ENCODE data around the gene ZNF785.
"Not testable (repeated sequence)": the region's sequence is repeated elsewhere in the genome, so short reads cannot be mapped to it uniquely, and the experiment has no call there.

The ZNF785 gene

GRCh38 chr16:30609002-30609925 lies 23.8 kb upstream of the ZNF785 start:
- peak; percentile 67 for ATAC-seq
- Mint-ChIP-seq H3K4me3 (peak overlapping the region; percentile 90), H3K9me3 (no peaks in the 10 kb centered on the region), H3K36me3 (peaks cover 28% of the 10 kb centered on the region), H3K27ac (peak overlapping the region; percentile 92), H3K27me3 (no peaks in the 10 kb centered on the region), H3K4me1 (peaks cover 26% of the 10 kb centered on the region)

DNA sequence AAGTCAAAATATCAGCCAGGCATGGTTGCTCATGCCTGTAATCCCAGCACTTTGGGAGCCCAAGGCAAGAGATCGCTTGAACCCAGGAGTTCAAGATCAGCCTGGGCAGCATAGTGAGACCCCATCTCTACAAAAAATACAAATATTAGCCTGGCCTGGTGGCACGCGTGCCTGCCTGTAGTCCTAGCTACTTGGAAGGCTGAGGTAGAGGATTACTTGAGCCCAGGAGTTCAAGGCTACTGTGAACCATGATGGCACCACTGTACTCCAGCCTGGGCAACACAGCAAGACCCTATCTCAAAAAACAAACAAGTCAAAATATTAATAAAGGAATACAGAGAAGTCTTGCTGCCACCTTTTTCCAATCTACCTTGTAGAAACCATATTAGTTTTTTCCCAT lies 20.5 kb upstream of the ZNF785 start:
- Mint-ChIP-seq H3K4me1 (peaks cover 25% of the 10 kb centered on the region), H3K4me3 (no peak overlapping the region), H3K9me3 (no peaks in the 10 kb centered on the region), H3K27me3 (no peaks in the 10 kb centered on the region), H3K36me3 (peaks cover 43% of the 10 kb centered on the region), H3K27ac (no peak overlapping the region)
- no peak for ATAC-seq

DNA sequence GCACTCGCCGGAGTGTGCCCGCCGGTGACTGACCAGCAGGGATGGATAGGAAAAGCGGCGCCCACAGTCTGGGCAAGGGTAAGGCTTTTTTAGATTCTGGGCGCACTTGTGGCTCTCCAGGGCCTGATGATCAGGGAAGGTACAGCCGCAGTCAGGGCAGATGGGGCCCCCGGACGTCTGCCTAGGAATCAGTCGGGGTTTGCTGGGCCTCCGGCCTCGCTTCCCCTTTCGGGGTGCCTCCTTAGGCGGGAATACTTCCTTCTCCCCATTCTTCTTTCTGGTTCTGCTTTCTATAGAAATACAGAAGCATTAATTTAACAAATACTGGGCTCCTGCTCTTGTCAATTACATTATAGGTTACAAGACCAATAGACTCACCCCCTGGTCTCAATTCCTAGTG lies 19.7 kb upstream of the ZNF785 start:
- peaks cover 43% of the 10 kb centered on the region for H3K36me3 Mint-ChIP-seq
- H3K9me3 Mint-ChIP-seq: no peaks in the 10 kb centered on the region
- H3K4me1 Mint-ChIP-seq: peaks cover 19% of the 10 kb centered on the region
- no peak for ATAC-seq
- no peak overlapping the region for H3K27ac Mint-ChIP-seq
- H3K27me3 Mint-ChIP-seq: no peaks in the 10 kb centered on the region
- H3K4me3 Mint-ChIP-seq: no peak overlapping the region

GRCh38 chr16:30604316-30604947 lies 18.9 kb upstream of the ZNF785 start:
- H3K27me3 Mint-ChIP-seq: no peaks in the 10 kb centered on the region
- no peak overlapping the region for H3K27ac Mint-ChIP-seq
- H3K4me3 Mint-ChIP-seq: no peak overlapping the region
- H3K4me1 Mint-ChIP-seq: peaks cover 19% of the 10 kb centered on the region
- H3K36me3 Mint-ChIP-seq: peaks cover 43% of the 10 kb centered on the region
- H3K9me3 Mint-ChIP-seq: no peaks in the 10 kb centered on the region
- ATAC-seq: no peak

- Mint-ChIP-seq H3K27me3 (no peaks in the 10 kb centered on the region), H3K4me3 (no peak overlapping the region), H3K4me1 (peaks cover 15% of the 10 kb centered on the region), H3K9me3 (no peaks in the 10 kb centered on the region), H3K27ac (peak overlapping the region; percentile 19), H3K36me3 (peaks cover 43% of the 10 kb centered on the region)
- no peak for ATAC-seq
Observed at GRCh38 chr16:30603945-30604315, 18.4 kb upstream of the ZNF785 start.

- Mint-ChIP-seq H3K36me3 (peaks cover 42% of the 10 kb centered on the region), H3K4me3 (no peak overlapping the region), H3K27me3 (no peaks in the 10 kb centered on the region), H3K27ac (peak overlapping the region; percentile 19), H3K9me3 (no peaks in the 10 kb centered on the region), H3K4me1 (peaks cover 13% of the 10 kb centered on the region)
- ATAC-seq: no peak
Observed at GRCh38 chr16:30602616-30603277, 17.2 kb upstream of the ZNF785 start.

DNA sequence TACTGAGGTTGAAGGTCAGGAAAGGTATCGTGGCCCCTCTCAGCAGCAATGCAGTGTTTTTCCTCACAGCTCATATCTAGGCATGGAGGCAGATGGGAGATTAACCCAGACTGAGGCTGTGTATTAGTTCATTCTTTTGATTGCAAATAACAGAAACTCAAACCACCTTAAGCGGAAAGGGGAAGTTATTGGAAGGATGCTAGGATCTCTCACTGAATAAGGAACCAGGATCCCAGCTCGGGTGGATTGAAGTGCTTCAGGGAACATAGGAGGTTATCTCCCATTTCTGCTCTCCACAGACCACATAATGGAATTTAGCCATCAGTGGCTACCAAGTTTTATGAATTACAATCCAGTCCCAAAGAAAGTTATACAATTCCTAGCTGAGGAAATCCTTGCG lies 16.5 kb upstream of the ZNF785 start:
- Mint-ChIP-seq H3K9me3 (no peaks in the 10 kb centered on the region), H3K4me3 (no peak overlapping the region), H3K27me3 (no peaks in the 10 kb centered on the region), H3K27ac (no peak overlapping the region), H3K4me1 (peaks cover 13% of the 10 kb centered on the region), H3K36me3 (peaks cover 36% of the 10 kb centered on the region)
- ATAC-seq: no peak

DNA sequence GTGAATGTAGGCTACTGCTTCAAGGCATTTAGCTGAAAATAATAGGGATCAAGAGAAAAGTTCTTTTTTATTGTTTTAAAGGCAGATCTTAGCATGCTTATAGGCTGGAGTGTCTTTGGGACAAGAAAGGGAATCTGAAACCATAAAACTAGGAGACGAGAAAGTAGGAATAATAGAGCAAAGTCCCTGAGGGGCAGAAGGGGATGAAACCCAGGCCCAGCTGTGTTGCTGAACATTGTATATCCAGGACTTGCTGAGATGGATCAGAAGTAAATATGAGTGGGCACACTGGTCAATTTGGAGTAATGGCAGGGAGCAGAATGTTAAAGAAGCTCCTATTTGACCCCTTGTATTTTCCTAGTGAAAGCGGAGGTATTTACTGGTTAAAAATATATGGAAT lies 15.4 kb upstream of the ZNF785 start:
- Mint-ChIP-seq H3K27ac (no peak overlapping the region), H3K9me3 (no peaks in the 10 kb centered on the region), H3K36me3 (peaks cover 27% of the 10 kb centered on the region), H3K27me3 (no peaks in the 10 kb centered on the region), H3K4me3 (no peak overlapping the region), H3K4me1 (peaks cover 7% of the 10 kb centered on the region)
- ATAC-seq: no peak

GRCh38 chr16:30600215-30600614 lies 14.7 kb upstream of the ZNF785 start:
- H3K36me3 Mint-ChIP-seq: peaks cover 24% of the 10 kb centered on the region
- H3K27ac Mint-ChIP-seq: no peak overlapping the region
- H3K4me3 Mint-ChIP-seq: no peak overlapping the region
- no peaks in the 10 kb centered on the region for H3K27me3 Mint-ChIP-seq
- H3K9me3 Mint-ChIP-seq: no peaks in the 10 kb centered on the region
- peaks cover 7% of the 10 kb centered on the region for H3K4me1 Mint-ChIP-seq
- ATAC-seq: no peak

GRCh38 chr16:30592871-30593270 lies 7.4 kb upstream of the ZNF785 start:
- Mint-ChIP-seq H3K4me3 (no peak overlapping the region), H3K9me3 (no peaks in the 10 kb centered on the region), H3K36me3 (no peaks in the 10 kb centered on the region), H3K4me1 (no peaks in the 10 kb centered on the region), H3K27ac (no peak overlapping the region), H3K27me3 (no peaks in the 10 kb centered on the region)
- ATAC-seq: no peak

- H3K4me3 Mint-ChIP-seq, H3K4me1 Mint-ChIP-seq, H3K9me3 Mint-ChIP-seq, H3K27ac Mint-ChIP-seq, H3K27me3 Mint-ChIP-seq, H3K36me3 Mint-ChIP-seq, ATAC-seq: not testable (repeated sequence)
Observed at GRCh38 chr16:30590869-30591268, 5.4 kb upstream of the ZNF785 start.

DNA sequence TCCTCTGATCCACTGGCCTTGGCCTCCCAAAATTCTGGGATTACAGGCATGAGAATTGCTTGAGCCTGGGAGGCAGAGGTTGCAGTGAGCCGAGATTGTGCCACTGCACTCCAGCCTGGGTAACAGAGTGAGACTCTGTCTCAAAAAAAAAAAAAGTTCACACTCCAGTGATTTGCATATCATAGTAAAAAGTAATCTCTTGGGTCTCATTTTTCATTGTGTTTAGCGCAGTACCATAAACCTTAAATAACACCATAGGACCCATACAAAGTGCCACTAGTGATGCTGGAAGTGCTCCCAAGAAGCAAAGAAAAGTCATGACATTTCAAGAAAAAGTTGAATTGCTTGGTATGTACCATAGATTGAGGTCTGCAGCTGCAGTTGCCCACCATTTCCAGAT lies 4.1 kb upstream of the ZNF785 start:
- H3K27me3 Mint-ChIP-seq, ATAC-seq, H3K4me3 Mint-ChIP-seq, H3K27ac Mint-ChIP-seq, H3K4me1 Mint-ChIP-seq, H3K36me3 Mint-ChIP-seq, H3K9me3 Mint-ChIP-seq: not testable (repeated sequence)

- H3K9me3 Mint-ChIP-seq: no peaks in the 10 kb centered on the region
- H3K4me1 Mint-ChIP-seq: peaks cover 7% of the 10 kb centered on the region
- H3K4me3 Mint-ChIP-seq: no peak overlapping the region
- no peaks in the 10 kb centered on the region for H3K36me3 Mint-ChIP-seq
- no peaks in the 10 kb centered on the region for H3K27me3 Mint-ChIP-seq
- no peak for ATAC-seq
- no peak overlapping the region for H3K27ac Mint-ChIP-seq
Observed at GRCh38 chr16:30588651-30589050, 3.2 kb upstream of the ZNF785 start.

- Mint-ChIP-seq H3K27me3 (no peaks in the 10 kb centered on the region), H3K4me3 (peak overlapping the region; percentile 87), H3K27ac (peak overlapping the region; percentile 82), H3K9me3 (no peaks in the 10 kb centered on the region), H3K36me3 (peaks cover 16% of the 10 kb centered on the region), H3K4me1 (peaks cover 14% of the 10 kb centered on the region)
- peak; percentile 54 for ATAC-seq
Observed at GRCh38 chr16:30585022-30585399, 486 bp downstream of the ZNF785 start.

DNA sequence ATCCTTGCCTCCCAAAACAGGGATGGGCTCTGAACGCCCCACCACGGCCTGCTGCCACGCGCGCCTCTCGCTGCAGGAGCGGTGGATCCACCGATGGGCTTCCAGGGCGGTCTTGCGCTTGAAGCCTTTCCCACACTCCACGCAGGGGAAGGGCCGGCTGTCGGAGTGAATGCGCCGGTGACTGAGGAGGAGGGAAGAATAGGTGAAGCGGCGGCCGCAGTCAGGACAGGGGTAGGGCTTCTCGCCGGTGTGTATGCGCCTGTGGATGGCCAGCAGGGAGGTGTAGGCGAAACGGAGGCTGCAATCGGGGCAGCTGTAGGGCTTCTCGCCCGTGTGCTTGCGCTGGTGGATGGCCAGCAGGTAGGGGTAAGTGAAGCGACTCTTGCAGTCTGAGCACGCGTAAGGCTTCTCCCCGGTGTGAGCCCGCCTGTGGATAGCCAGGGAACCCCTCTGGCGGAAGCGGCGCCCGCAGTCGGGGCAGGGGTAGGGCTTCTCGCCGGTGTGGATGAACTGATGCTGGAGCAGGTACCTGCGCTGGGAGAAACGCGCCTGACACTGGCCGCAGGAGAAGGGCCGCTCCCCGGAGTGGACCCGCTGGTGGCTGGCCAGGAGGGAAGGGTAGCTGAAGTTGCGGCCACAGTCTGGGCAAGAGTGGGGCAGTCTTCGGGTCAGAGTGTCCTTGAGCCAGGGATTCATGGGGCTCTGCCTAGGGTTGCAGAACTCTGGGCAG lies 2.7 kb downstream of the ZNF785 start:
- Mint-ChIP-seq H3K4me1 (peaks cover 14% of the 10 kb centered on the region), H3K27me3 (no peaks in the 10 kb centered on the region), H3K4me3 (no peak overlapping the region), H3K36me3 (peaks cover 16% of the 10 kb centered on the region), H3K27ac (no peak overlapping the region), H3K9me3 (no peaks in the 10 kb centered on the region)
- ATAC-seq: no peak

All from stimulated activated memory B cell treated with anti-CD40 and anti-IgM and Interleukin-4, amounts not matched to agents 10 μg/mL and 1 μg/mL and 100 μg/mL, for 72 hours (primary cell).